Karpas-422 (cell line): Measurements from ENCODE around the gene MAP3K5. TPM values are rescaled to one million over a fixed set of nuclear protein-coding genes. Genes with fewer than 3 reads are reported as not detected.

Experiments used
- DNase-seq: peaks from one replicate; pipeline ENCODE4 v3.0.0-alpha.2; 2015
- H2AFZ ChIP-seq: fragments of 200-600 bp; sonication (generic); 2 replicates; pipeline ENCODE4 v1.6.1; 2014; ENCODE audit warnings: antibody characterized with exemption, low read length, mixed read lengths
- H3K27ac ChIP-seq: fragments of 200-600 bp; sonication (generic); 2 replicates; pipeline ENCODE4 v1.5.1; 2014; ENCODE audit warnings: mild to moderate bottlenecking, low read length, moderate library complexity
- H3K27me3 ChIP-seq: fragments of 200-600 bp; sonication (generic); 2 replicates; pipeline ENCODE4 v1.6.1; 2014; ENCODE audit warnings: low read length, mixed read lengths
- H3K36me3 ChIP-seq: fragments of 200-600 bp; sonication (generic); 2 replicates; pipeline ENCODE4 v1.6.1; 2014; ENCODE audit warnings: low read length, mixed read lengths; ENCODE audit not compliant: insufficient read depth
- H3K4me1 ChIP-seq: fragments of 200-600 bp; sonication (generic); 2 replicates; pipeline ENCODE4 v1.6.1; 2014; ENCODE audit warnings: mild to moderate bottlenecking, low read length, mixed read lengths
- H3K4me2 ChIP-seq: fragments of 200-600 bp; sonication (generic); 2 replicates; pipeline ENCODE4 v1.6.1; 2014; ENCODE audit warnings: low read length, low read depth, mild to moderate bottlenecking; ENCODE audit not compliant: poor library complexity, severe bottlenecking
- H3K4me3 ChIP-seq: fragments of 200-600 bp; sonication (generic); 2 replicates; pipeline ENCODE4 v1.5.1; 2014; ENCODE audit warnings: mild to moderate bottlenecking, antibody characterized with exemption, low read length, mixed read lengths
- H3K79me2 ChIP-seq: fragments of 200-600 bp; sonication (generic); 2 replicates; pipeline ENCODE4 v1.6.1; 2014; ENCODE audit warnings: mild to moderate bottlenecking, low read length, mixed read lengths
- H3K9ac ChIP-seq: fragments of 200-600 bp; sonication (generic); 2 replicates; pipeline ENCODE4 v1.6.0; 2014; ENCODE audit warnings: low read length
- H3K9me2 ChIP-seq: fragments of 200-600 bp; sonication (generic), shearing (Covaris generic); replicated peaks from 2 replicates; pipeline ENCODE4 v1.6.0; 2014; ENCODE audit warnings: mild to moderate bottlenecking, low read length, moderate library complexity; ENCODE audit not compliant: insufficient read depth
- H3K9me3 ChIP-seq: fragments of 300-700, 200-600 bp; sonication (generic); 2 replicates; pipeline ENCODE4 v1.6.1; 2014; ENCODE audit warnings: low read length, mixed read lengths
- H4K20me1 ChIP-seq: fragments of 200-600 bp; sonication (generic); 2 replicates; pipeline ENCODE4 v1.6.1; 2014; ENCODE audit warnings: mild to moderate bottlenecking, antibody characterized with exemption, low read length, low read depth; ENCODE audit not compliant: insufficient read depth
- total RNA-seq: library from RNA; depleted of rRNA; stranded (reverse); fragments of >200 nt; shearing (Covaris generic); gene quantifications from 2 replicates; pipeline ENCODE4 v1.2.3, GENCODE V29; 2014; ENCODE audit warnings: low replicate concordance

Gene MAP3K5
- total RNA-seq, 1 experiment from 2014 or later: 1.1 TPM

- Histone ChIP-seq H2AFZ (no peak overlapping the region), H3K4me3 (no peak overlapping the region), H3K27ac (no peak overlapping the region), H3K4me1 (no peaks in the 10 kb centered on the region), H4K20me1 (no peaks in the 10 kb centered on the region), H3K9me3 (no peaks in the 10 kb centered on the region), H3K36me3 (no peaks in the 10 kb centered on the region), H3K79me2 (no peaks in the 10 kb centered on the region), H3K9ac (no peak overlapping the region), H3K27me3 (no peaks in the 10 kb centered on the region), H3K4me2 (no peak overlapping the region), H3K9me2 (no peaks in the 10 kb centered on the region)
- no peak for DNase-seq
Measured at GRCh38 chr6:136552054-136552453, 240.2 kb downstream of the MAP3K5 start.

- DNase-seq: no peak
- H3K4me2 ChIP-seq: no peak overlapping the region
Measured at GRCh38 chr6:136551103-136551502, 241.2 kb downstream of the MAP3K5 start.

GRCh38 chr6:136550330-136551071 lies 241.8 kb downstream of the MAP3K5 start, which contains the start of gene MAP7:
Gene MAP7, minus strand, starts transcription at chr6:136550422. Its CDS starts 14 bp downstream, at chr6:136550408.
- H3K9me2 ChIP-seq: no peaks in the 10 kb centered on the region
- no peaks in the 10 kb centered on the region for H3K9me3 ChIP-seq
- H3K4me3 ChIP-seq: no peak within 1 kb of the TSS
- no peak within 1 kb of the TSS for H3K4me2 ChIP-seq
- no peaks in the 10 kb centered on the region for H3K36me3 ChIP-seq
- DNase-seq: no peak
- H3K4me1 ChIP-seq: no peaks in the 10 kb centered on the region
- H3K27ac ChIP-seq: no peak within 1 kb of the TSS
- no peaks in the 10 kb centered on the region for H4K20me1 ChIP-seq
- H3K79me2 ChIP-seq: no peaks in the 10 kb centered on the region
- H3K9ac ChIP-seq: no peak within 1 kb of the TSS
- H3K27me3 ChIP-seq: no peaks in the 10 kb centered on the region
- no peak within 1 kb of the TSS for H2AFZ ChIP-seq

More at GRCh38 chr6:136551103-136551502, 241.2 kb downstream of the MAP3K5 start:
- H3K36me3 ChIP-seq: no peaks in the 10 kb centered on the region
- H3K79me2 ChIP-seq: no peaks in the 10 kb centered on the region
- no peaks in the 10 kb centered on the region for H3K9me2 ChIP-seq
- H4K20me1 ChIP-seq: no peaks in the 10 kb centered on the region
- H3K27ac ChIP-seq: no peak overlapping the region
- H3K27me3 ChIP-seq: no peaks in the 10 kb centered on the region
- H2AFZ ChIP-seq: no peak overlapping the region
- H3K9ac ChIP-seq: no peak overlapping the region
- H3K9me3 ChIP-seq: no peaks in the 10 kb centered on the region
- no peak overlapping the region for H3K4me3 ChIP-seq
- no peaks in the 10 kb centered on the region for H3K4me1 ChIP-seq

GRCh38 chr6:136550045-136550329 lies 242.3 kb downstream of the MAP3K5 start:
- no peak overlapping the region for H3K4me3 ChIP-seq
- H3K9me2 ChIP-seq: no peaks in the 10 kb centered on the region
- H3K9ac ChIP-seq: no peak overlapping the region
- no peaks in the 10 kb centered on the region for H4K20me1 ChIP-seq
- DNase-seq: no peak
- H3K27ac ChIP-seq: no peak overlapping the region
- H2AFZ ChIP-seq: no peak overlapping the region
- H3K4me2 ChIP-seq: no peak overlapping the region
- H3K9me3 ChIP-seq: no peaks in the 10 kb centered on the region
- H3K27me3 ChIP-seq: no peaks in the 10 kb centered on the region
- no peaks in the 10 kb centered on the region for H3K36me3 ChIP-seq
- H3K4me1 ChIP-seq: no peaks in the 10 kb centered on the region
- no peaks in the 10 kb centered on the region for H3K79me2 ChIP-seq

- Histone ChIP-seq H3K9me3 (no peaks in the 10 kb centered on the region), H3K36me3 (no peaks in the 10 kb centered on the region), H3K9ac (no peak overlapping the region), H3K4me2 (no peak overlapping the region), H3K79me2 (no peaks in the 10 kb centered on the region), H3K4me3 (no peak overlapping the region), H3K9me2 (no peaks in the 10 kb centered on the region), H3K27me3 (no peaks in the 10 kb centered on the region), H4K20me1 (no peaks in the 10 kb centered on the region), H3K4me1 (no peaks in the 10 kb centered on the region), H2AFZ (no peak overlapping the region), H3K27ac (no peak overlapping the region)
- no peak for DNase-seq
Measured at GRCh38 chr6:136549300-136550044, 242.8 kb downstream of the MAP3K5 start.

- H3K4me1 ChIP-seq: no peaks in the 10 kb centered on the region
- no peaks in the 10 kb centered on the region for H3K27me3 ChIP-seq
- H4K20me1 ChIP-seq: no peaks in the 10 kb centered on the region
- H3K36me3 ChIP-seq: no peaks in the 10 kb centered on the region
- DNase-seq: no peak
- no peaks in the 10 kb centered on the region for H3K9me3 ChIP-seq
- no peaks in the 10 kb centered on the region for H3K79me2 ChIP-seq
- no peaks in the 10 kb centered on the region for H3K9me2 ChIP-seq
- no peak overlapping the region for H2AFZ ChIP-seq
- H3K4me2 ChIP-seq: no peak overlapping the region
- no peak overlapping the region for H3K9ac ChIP-seq
- no peak overlapping the region for H3K4me3 ChIP-seq
- H3K27ac ChIP-seq: no peak overlapping the region
Measured at GRCh38 chr6:136548582-136549299, 243.5 kb downstream of the MAP3K5 start.

- Histone ChIP-seq H3K36me3 (no peaks in the 10 kb centered on the region), H3K79me2 (no peaks in the 10 kb centered on the region), H3K9me3 (no peaks in the 10 kb centered on the region)
Measured at GRCh38 chr6:136547871-136548270, 244.4 kb downstream of the MAP3K5 start.

GRCh38 chr6:136547336-136547735 lies 244.9 kb downstream of the MAP3K5 start:
- Histone ChIP-seq H3K9me3 (no peaks in the 10 kb centered on the region), H3K79me2 (no peaks in the 10 kb centered on the region), H3K27me3 (no peaks in the 10 kb centered on the region), H3K4me3 (no peak overlapping the region), H3K9ac (no peak overlapping the region), H3K4me1 (no peaks in the 10 kb centered on the region), H4K20me1 (no peaks in the 10 kb centered on the region), H3K36me3 (no peaks in the 10 kb centered on the region), H3K9me2 (no peaks in the 10 kb centered on the region), H3K27ac (no peak overlapping the region), H2AFZ (no peak overlapping the region), H3K4me2 (no peak overlapping the region)
- DNase-seq: peak; percentile 54

More at GRCh38 chr6:136547871-136548270, 244.4 kb downstream of the MAP3K5 start:
- Histone ChIP-seq H3K4me2 (no peak overlapping the region), H2AFZ (no peak overlapping the region), H3K27ac (no peak overlapping the region), H4K20me1 (no peaks in the 10 kb centered on the region), H3K27me3 (no peaks in the 10 kb centered on the region), H3K9ac (no peak overlapping the region), H3K9me2 (no peaks in the 10 kb centered on the region), H3K4me3 (no peak overlapping the region), H3K4me1 (no peaks in the 10 kb centered on the region)
- DNase-seq: no peak
